Measurements from ENCODE around the gene MAPK8IP2.
"Not testable (repeated sequence)": the region's sequence is repeated elsewhere in the genome, so short reads cannot be mapped to it uniquely, and the experiment has no call there.

The MAPK8IP2 gene

GRCh38 chr22:50600967-50601668, 525 bp downstream of the MAPK8IP2 start:
- no peak for DNase-seq

GRCh38 chr22:50601669-50602337, 1.2 kb downstream of the MAPK8IP2 start:
- no peak for DNase-seq

GRCh38 chr22:50602338-50602700, 1.7 kb downstream of the MAPK8IP2 start:
- DNase-seq = no peak

GRCh38 chr22:50603511-50604255, 3.1 kb downstream of the MAPK8IP2 start:
- no peak for DNase-seq

- no peak for DNase-seq
These were observed 3.8 kb downstream of the MAPK8IP2 start for GRCh38 chr22:50604256-50605001.

- no peak for DNase-seq
These were observed 4.5 kb downstream of the MAPK8IP2 start for GRCh38 chr22:50605002-50605612.

GRCh38 chr22:50605613-50606074, 5.1 kb downstream of the MAPK8IP2 start:
- DNase-seq = no peak

- no peak for DNase-seq
These were observed 5.8 kb downstream of the MAPK8IP2 start for GRCh38 chr22:50606165-50606945.

GRCh38 chr22:50606946-50607658, 6.5 kb downstream of the MAPK8IP2 start:
- DNase-seq = no peak

GRCh38 chr22:50607659-50608020, 7.0 kb downstream of the MAPK8IP2 start:
- no peak for DNase-seq

GRCh38 chr22:50608058-50608840, 7.7 kb downstream of the MAPK8IP2 start:
- DNase-seq = not testable (repeated sequence)

- DNase-seq = no peak
These were observed 8.4 kb downstream of the MAPK8IP2 start for GRCh38 chr22:50608996-50609395.

- DNase-seq = no peak
These were observed 9.0 kb downstream of the MAPK8IP2 start for GRCh38 chr22:50609599-50609998.

- no peak for DNase-seq
These were observed 9.5 kb downstream of the MAPK8IP2 start for GRCh38 chr22:50610041-50610451.

- no peak for DNase-seq
These were observed 10.0 kb downstream of the MAPK8IP2 start for GRCh38 chr22:50610581-50610980.

- no peak for DNase-seq
These were observed 10.9 kb downstream of the MAPK8IP2 start for GRCh38 chr22:50611341-50612060.

- DNase-seq = no peak
These were observed 11.6 kb downstream of the MAPK8IP2 start for GRCh38 chr22:50612168-50612527.

- no peak for DNase-seq
These were observed 12.1 kb downstream of the MAPK8IP2 start for GRCh38 chr22:50612528-50613221.

All from inflammatory macrophage (primary cell).